Measurements from ENCODE around the gene FOXP1. TPM values are rescaled to one million over a fixed set of nuclear protein-coding genes. Genes with fewer than 3 reads are reported as not detected.

The FOXP1 gene
- total and polyA plus RNA-seq, 2 of the 13 experiments (the other 11 are each of a cell fraction or from before 2014, with no cell fraction given): 40.4 to 59.0 TPM

DNA sequence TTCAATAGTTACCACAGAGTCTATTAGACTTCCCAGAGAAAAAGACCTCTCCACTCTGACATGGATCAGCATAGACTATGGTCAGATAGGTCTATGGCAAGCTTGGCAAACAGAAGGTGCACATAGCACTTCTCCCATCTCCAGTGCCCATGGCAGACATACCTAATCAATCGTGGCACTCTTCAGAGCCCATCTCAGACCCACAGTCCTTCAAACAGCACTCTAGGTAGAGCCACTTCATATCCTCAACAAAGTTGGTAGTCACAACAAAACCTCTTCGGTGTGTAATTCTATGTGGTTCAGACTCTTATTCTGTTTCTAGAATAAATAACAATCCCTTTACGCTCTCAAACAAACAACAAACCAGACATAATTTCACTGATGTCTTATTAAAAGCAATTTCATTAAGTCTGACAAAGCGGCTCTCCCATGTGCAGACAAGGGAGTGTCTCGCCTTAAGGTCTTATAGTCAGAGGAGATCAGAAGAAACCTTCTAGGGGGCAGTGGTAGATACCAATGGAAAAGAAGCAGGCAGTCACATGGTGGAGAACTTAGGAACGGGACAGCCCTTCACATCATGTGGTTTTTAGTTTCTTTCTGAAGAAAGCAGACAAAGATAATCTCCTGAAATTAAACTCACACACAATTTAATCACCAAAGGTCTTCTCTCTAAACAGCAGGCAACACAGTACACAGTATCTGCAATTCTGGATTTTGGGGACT lies 483.4 kb downstream of the FOXP1 start:
- no peak for FAIRE-seq
- no TSS peak for BruUV-seq (replicated peaks)
- Histone ChIP-seq H3K27ac (ENCODE audit: extremely low read length, insufficient read depth, low read length) (no peak overlapping the region), H3K4me2 (ENCODE audit: low read depth, low read length) (no peak overlapping the region), H3K4me3 (replicated peaks in 1 of 3; ENCODE audit: insufficient read depth in 1 of 3, low read depth in 2 of 3, low read length in 3 of 3) (no peak overlapping the region), H4K20me1 (ENCODE audit: insufficient read depth, low read length) (0 out of 2 replicates have a peak, but pooled peaks cover 3% of the 10 kb centered on the region), H2AFZ (ENCODE audit: low read length) (no peak overlapping the region), H3K4me1 (ENCODE audit: insufficient read depth, low read length) (peaks cover 29% of the 10 kb centered on the region), H3K9ac (ENCODE audit: insufficient read depth, low read depth, low read length) (no peak overlapping the region), H3K9me3 (ENCODE audit: low read length) (no peaks in the 10 kb centered on the region), H3K36me3 (replicated peaks in 1 of 2; ENCODE audit: control insufficient read depth in 1 of 2, insufficient read depth in 2 of 2, low read length in 2 of 2) (peaks cover 2 to 14% of the 10 kb centered on the region in 2 experiments; a peak in 2 of 5 replicates), H3K27me3 (ENCODE audit: control insufficient read depth in 1 of 2, insufficient read depth in 2 of 2, low read length in 2 of 2) (no peaks in the 10 kb centered on the region), H3K79me2 (ENCODE audit: insufficient read depth, low read length) (no peaks in the 10 kb centered on the region)
- no peak for TF ChIP-seq HNRNPLL (IDR thresholded peaks at IDR 0.05; ENCODE audit: low read depth, low read length, poor library complexity, severe bottlenecking)
- no peak for DNase-seq (ENCODE audit: low spot score)
- POLR2A ChIA-PET: interaction anchor here (1.1 kb wide), 1 partner anchor 12 kb away, joined by 3 read pairs; no protein-coding TSS in a partner anchor
- CTCF ChIA-PET (ENCODE audit: low intra/inter-chr PET ratio, low total read pairs): no interaction called here
- WGBS (ENCODE audit: low lambda C conversion rate): 76% methylated on average over 6 of the region's 6 CpGs
- in situ Hi-C loops (cut with HindIII; ENCODE audit: extremely low pct_ligation_motif_present, low pct_unique_long_range_greater_than_20kb) (no loop called here), intact Hi-C loops (cut with micrococcal nuclease; ENCODE audit: unreplicated experiment) (no loop called here)
- no peak for ATAC-seq

GRCh38 chr3:71097557-71097956 lies 486.0 kb downstream of the FOXP1 start:
- ATAC-seq: no peak
- in situ Hi-C loops (cut with HindIII; ENCODE audit: extremely low pct_ligation_motif_present, low pct_unique_long_range_greater_than_20kb): no loop called here
- DNase-seq (ENCODE audit: low spot score): no peak
- no TSS peak for BruUV-seq (replicated peaks)
- ChIA-PET CTCF (ENCODE audit: low intra/inter-chr PET ratio, low total read pairs) (no interaction called here), POLR2A (no interaction called here)
- no peak overlapping the region for H3K4me2 ChIP-seq (ENCODE audit: low read depth, low read length)
- no peak overlapping the region for H3K27ac ChIP-seq (ENCODE audit: extremely low read length, insufficient read depth, low read length)
- H3K27me3 ChIP-seq (ENCODE audit: control insufficient read depth in 1 of 2, insufficient read depth in 2 of 2, low read length in 2 of 2): no peaks in the 10 kb centered on the region
- H3K79me2 ChIP-seq (ENCODE audit: insufficient read depth, low read length): no peaks in the 10 kb centered on the region
- peaks cover 11% of the 10 kb centered on the region; the same call in 1 of the 2 replicates for H3K4me1 ChIP-seq (ENCODE audit: insufficient read depth, low read length)
- H4K20me1 ChIP-seq (ENCODE audit: insufficient read depth, low read length): no peaks in the 10 kb centered on the region
- no peak overlapping the region for H3K9ac ChIP-seq (ENCODE audit: insufficient read depth, low read depth, low read length)
- WGBS (ENCODE audit: low lambda C conversion rate): 98% methylated on average over 5 of the region's 5 CpGs
- FAIRE-seq: no peak
- H2AFZ ChIP-seq (ENCODE audit: low read length): no peak overlapping the region
- H3K36me3 ChIP-seq (replicated peaks in 1 of 2; ENCODE audit: control insufficient read depth in 1 of 2, insufficient read depth in 2 of 2, low read length in 2 of 2): peaks cover under 1 to 7% of the 10 kb centered on the region in 2 experiments; a peak in 2 of 5 replicates
- no peaks in the 10 kb centered on the region for H3K9me3 ChIP-seq (ENCODE audit: low read length)
- H3K4me3 ChIP-seq (replicated peaks in 1 of 3; ENCODE audit: insufficient read depth in 1 of 3, low read depth in 2 of 3, low read length in 3 of 3): no peak overlapping the region
- intact Hi-C loops (cut with micrococcal nuclease; ENCODE audit: unreplicated experiment): no loop called here
- no peak for TF ChIP-seq NR2F6 (IDR thresholded peaks at IDR 0.05)
- no peak for TF ChIP-seq NR2F6 (CRISPR knock-in tag; IDR thresholded peaks at IDR 0.05)
- no peak for TF ChIP-seq MYNN (CRISPR knock-in tag; IDR thresholded peaks at IDR 0.05; ENCODE audit: low read depth)
- TF ChIP-seq ZNF496 (CRISPR knock-in tag; IDR thresholded peaks at IDR 0.05; ENCODE audit: insufficient replicate concordance): no peak
- TF ChIP-seq ZSCAN12 (CRISPR knock-in tag; IDR thresholded peaks at IDR 0.05): no peak
- TF ChIP-seq MAF1 (CRISPR knock-in tag; IDR thresholded peaks at IDR 0.05; ENCODE audit: borderline replicate concordance): no peak
- TF ChIP-seq PHF20 (CRISPR knock-in tag; IDR thresholded peaks at IDR 0.05): no peak
- no peak for TF ChIP-seq ZHX1 (CRISPR knock-in tag; IDR thresholded peaks at IDR 0.05; ENCODE audit: low read depth)
- TF ChIP-seq GZF1 (CRISPR knock-in tag; IDR thresholded peaks at IDR 0.05): no peak
- TF ChIP-seq, protein P1, sequence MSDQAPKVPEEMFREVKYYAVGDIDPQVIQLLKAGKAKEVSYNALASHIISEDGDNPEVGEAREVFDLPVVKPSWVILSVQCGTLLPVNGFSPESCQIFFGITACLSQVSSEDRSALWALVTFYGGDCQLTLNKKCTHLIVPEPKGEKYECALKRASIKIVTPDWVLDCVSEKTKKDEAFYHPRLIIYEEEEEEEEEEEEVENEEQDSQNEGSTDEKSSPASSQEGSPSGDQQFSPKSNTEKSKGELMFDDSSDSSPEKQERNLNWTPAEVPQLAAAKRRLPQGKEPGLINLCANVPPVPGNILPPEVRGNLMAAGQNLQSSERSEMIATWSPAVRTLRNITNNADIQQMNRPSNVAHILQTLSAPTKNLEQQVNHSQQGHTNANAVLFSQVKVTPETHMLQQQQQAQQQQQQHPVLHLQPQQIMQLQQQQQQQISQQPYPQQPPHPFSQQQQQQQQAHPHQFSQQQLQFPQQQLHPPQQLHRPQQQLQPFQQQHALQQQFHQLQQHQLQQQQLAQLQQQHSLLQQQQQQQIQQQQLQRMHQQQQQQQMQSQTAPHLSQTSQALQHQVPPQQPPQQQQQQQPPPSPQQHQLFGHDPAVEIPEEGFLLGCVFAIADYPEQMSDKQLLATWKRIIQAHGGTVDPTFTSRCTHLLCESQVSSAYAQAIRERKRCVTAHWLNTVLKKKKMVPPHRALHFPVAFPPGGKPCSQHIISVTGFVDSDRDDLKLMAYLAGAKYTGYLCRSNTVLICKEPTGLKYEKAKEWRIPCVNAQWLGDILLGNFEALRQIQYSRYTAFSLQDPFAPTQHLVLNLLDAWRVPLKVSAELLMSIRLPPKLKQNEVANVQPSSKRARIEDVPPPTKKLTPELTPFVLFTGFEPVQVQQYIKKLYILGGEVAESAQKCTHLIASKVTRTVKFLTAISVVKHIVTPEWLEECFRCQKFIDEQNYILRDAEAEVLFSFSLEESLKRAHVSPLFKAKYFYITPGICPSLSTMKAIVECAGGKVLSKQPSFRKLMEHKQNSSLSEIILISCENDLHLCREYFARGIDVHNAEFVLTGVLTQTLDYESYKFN (CRISPR knock-in tag; conservative IDR thresholded peaks at IDR 0.05): no peak
